ENCODE data around the gene MSH3. TPM values are rescaled to one million over a fixed set of nuclear protein-coding genes. Genes with fewer than 3 reads are reported as not detected.
A peak's percentile ranks its signal among the peaks of the same experiment; 100 is the strongest.

The MSH3 gene
- 19.3 TPM for total RNA-seq

DNA sequence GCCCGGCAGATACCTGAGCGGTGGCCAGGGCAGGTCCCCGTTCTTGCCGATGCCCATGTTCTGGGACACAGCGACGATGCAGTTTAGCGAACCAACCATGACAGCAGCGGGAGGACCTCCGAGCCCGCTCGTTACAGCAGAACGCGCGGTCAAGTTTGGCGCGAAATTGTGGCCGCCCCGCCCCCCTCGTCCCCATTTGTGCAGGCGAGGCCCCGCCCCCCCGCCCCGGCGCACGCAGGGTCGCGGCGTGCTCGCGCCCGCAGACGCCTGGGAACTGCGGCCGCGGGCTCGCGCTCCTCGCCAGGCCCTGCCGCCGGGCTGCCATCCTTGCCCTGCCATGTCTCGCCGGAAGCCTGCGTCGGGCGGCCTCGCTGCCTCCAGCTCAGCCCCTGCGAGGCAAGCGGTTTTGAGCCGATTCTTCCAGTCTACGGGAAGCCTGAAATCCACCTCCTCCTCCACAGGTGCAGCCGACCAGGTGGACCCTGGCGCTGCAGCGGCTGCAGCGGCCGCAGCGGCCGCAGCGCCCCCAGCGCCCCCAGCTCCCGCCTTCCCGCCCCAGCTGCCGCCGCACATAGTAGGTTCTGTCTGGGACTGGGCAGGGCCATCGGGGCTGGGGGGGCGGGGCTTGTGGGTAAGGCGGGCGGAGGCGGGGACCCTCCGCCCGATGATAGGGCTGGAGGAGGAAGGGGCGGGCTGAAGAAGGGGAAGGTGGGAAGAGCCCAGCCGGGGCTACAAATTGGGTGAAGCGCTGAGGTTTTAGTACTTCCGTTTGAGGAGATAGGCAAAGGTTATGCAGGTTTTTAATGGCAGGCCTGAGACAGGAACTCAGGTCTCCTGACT is at the start of gene MSH3, which contains the start of gene DHFR:
TSS of gene MSH3 (plus strand) at position 262 of the 840 bp plus-strand sequence. CDS start at position 338, 76 bp downstream.
TSS of gene DHFR (minus strand) at position 593 of the 840 bp plus-strand sequence. CDS start at position 99, 494 bp downstream.
- Histone ChIP-seq H3K36me3 (ENCODE audit: control insufficient read depth in 3 of 3, insufficient read depth in 3 of 3, low read length in 3 of 3) (peaks cover 6 to 26% (median 7%) of the 10 kb centered on the region in 3 donors), H3K9me3 (ENCODE audit: control insufficient read depth in 3 of 3, low read length in 3 of 3) (no peaks in the 10 kb centered on the region), H3K27ac (ENCODE audit: low read depth, low read length) (peak within 1 kb of the TSS; percentile 84), H3K4me1 (ENCODE audit: control insufficient read depth in 3 of 3, insufficient read depth in 3 of 3, low read length in 3 of 3) (peaks cover 4 to 13% (median 12%) of the 10 kb centered on the region in 3 donors), H3K9ac (ENCODE audit: low read depth in 1 of 3, low read length in 3 of 3) (peak within 1 kb of the TSS; percentile 81 to 97 (median 90)), H3K27me3 (ENCODE audit: control insufficient read depth in 3 of 3, insufficient read depth in 3 of 3, low read length in 3 of 3) (no peaks in the 10 kb centered on the region), H3K4me3 (ENCODE audit: low read length in 3 of 3) (peak within 1 kb of the TSS; percentile 89 to 92 (median 89))

DNA sequence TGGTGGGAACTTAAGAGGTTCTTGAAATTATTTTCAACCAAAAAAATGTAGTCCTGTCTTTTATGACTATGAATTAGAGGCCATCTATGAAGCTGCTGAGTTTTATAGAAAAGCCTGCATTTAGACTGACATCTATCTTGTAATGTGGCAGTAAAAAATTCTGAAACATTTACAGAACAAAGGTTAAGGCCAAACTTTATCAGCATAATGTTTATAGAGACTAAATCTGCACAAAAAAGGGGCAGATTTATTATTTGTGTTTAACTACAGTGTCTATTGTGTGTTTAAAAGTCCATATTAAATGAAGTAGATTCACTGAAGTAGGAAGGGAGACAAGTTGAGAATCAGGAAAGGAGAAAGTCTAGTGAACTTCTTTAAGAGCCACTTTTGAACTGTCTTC is 47.1 kb upstream of the MSH3 start:
- Histone ChIP-seq H3K9ac (ENCODE audit: low read depth in 1 of 3, low read length in 3 of 3) (no peak overlapping the region), H3K36me3 (ENCODE audit: control insufficient read depth in 3 of 3, insufficient read depth in 3 of 3, low read length in 3 of 3) (no peaks in the 10 kb centered on the region), H3K27me3 (ENCODE audit: control insufficient read depth in 3 of 3, insufficient read depth in 3 of 3, low read length in 3 of 3) (no peaks in the 10 kb centered on the region), H3K9me3 (ENCODE audit: control insufficient read depth in 3 of 3, low read length in 3 of 3) (peaks cover 0 to 9% (median 4%) of the 10 kb centered on the region in 3 donors), H3K4me1 (ENCODE audit: control insufficient read depth in 3 of 3, insufficient read depth in 3 of 3, low read length in 3 of 3) (no peaks in the 10 kb centered on the region), H3K27ac (ENCODE audit: low read depth, low read length) (no peak overlapping the region), H3K4me3 (ENCODE audit: low read length in 3 of 3) (no peak overlapping the region)

DNA sequence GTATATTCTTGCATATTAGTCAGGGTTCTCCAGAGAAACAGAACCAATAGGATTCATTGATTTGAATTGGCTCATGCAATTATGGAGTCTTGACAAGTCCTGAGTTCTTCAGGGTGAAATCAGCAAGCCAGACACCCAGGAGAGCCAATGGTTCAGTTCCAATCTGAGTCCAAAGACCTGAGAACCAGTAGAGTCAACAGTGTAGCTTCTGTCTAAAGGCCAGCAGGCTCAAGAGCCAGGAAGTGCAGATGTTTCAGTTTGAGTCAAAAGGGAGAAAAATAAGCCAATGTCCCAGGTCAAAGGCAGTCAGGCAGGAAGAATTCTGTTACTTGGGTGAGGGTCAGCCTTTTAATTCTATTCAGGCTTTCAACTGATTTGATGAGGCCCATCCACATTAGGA is 46.6 kb upstream of the MSH3 start:
- H3K9me3 ChIP-seq (ENCODE audit: control insufficient read depth in 3 of 3, low read length in 3 of 3): peaks cover 0 to 9% (median 4%) of the 10 kb centered on the region in 3 donors
- H3K9ac ChIP-seq (ENCODE audit: low read depth in 1 of 3, low read length in 3 of 3): no peak overlapping the region
- no peak overlapping the region for H3K27ac ChIP-seq (ENCODE audit: low read depth, low read length)
- H3K4me1 ChIP-seq (ENCODE audit: control insufficient read depth in 3 of 3, insufficient read depth in 3 of 3, low read length in 3 of 3): no peaks in the 10 kb centered on the region
- H3K36me3 ChIP-seq (ENCODE audit: control insufficient read depth in 3 of 3, insufficient read depth in 3 of 3, low read length in 3 of 3): no peaks in the 10 kb centered on the region
- no peak overlapping the region for H3K4me3 ChIP-seq (ENCODE audit: low read length in 3 of 3)
- H3K27me3 ChIP-seq (ENCODE audit: control insufficient read depth in 3 of 3, insufficient read depth in 3 of 3, low read length in 3 of 3): no peaks in the 10 kb centered on the region

DNA sequence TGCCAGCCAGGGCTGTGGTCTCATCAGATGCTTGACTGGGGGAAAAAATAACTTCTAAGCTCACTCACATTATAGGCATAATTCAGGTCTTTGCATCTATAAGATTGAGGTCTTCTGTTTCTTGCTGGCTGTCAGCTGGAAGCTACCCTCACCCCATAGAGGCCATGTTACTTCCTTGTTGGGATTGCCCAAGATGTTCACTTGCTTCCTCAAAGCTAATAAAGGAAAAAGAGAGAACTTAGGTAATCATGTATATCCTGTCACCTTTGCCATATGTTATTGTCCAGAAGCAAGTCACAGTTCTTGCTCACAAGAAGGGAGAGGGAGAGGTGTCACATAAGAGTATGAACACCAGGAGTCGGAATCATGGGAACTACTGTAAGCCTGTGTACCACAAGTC is 45.7 kb upstream of the MSH3 start:
- Histone ChIP-seq H3K27me3 (ENCODE audit: control insufficient read depth in 3 of 3, insufficient read depth in 3 of 3, low read length in 3 of 3) (no peaks in the 10 kb centered on the region), H3K36me3 (ENCODE audit: control insufficient read depth in 3 of 3, insufficient read depth in 3 of 3, low read length in 3 of 3) (no peaks in the 10 kb centered on the region), H3K27ac (ENCODE audit: low read depth, low read length) (no peak overlapping the region), H3K4me3 (ENCODE audit: low read length in 3 of 3) (no peak overlapping the region), H3K9me3 (ENCODE audit: control insufficient read depth in 3 of 3, low read length in 3 of 3) (peaks cover 0 to 9% (median 4%) of the 10 kb centered on the region in 3 donors), H3K9ac (ENCODE audit: low read depth in 1 of 3, low read length in 3 of 3) (no peak overlapping the region), H3K4me1 (ENCODE audit: control insufficient read depth in 3 of 3, insufficient read depth in 3 of 3, low read length in 3 of 3) (no peaks in the 10 kb centered on the region)

DNA sequence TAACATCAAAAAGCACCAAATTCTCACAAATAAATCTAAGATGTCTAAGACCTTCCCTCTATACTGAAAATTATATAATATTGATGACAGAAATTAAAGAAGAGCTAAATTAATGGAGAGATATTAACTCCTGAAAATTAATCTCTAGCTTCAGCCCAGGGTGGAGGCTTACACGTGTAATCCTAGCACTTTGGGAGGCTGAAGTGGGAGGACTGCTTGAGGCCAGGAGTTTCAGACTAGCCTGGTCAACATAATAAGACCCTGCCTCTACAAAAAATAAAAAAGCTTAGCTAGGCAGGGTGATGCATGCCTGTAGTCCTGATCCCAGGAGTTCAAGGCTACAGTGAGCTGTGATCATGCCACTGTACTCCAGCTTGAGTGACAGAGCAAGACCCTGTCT is 44.8 kb upstream of the MSH3 start:
- no peak overlapping the region for H3K27ac ChIP-seq (ENCODE audit: low read depth, low read length)
- no peaks in the 10 kb centered on the region for H3K27me3 ChIP-seq (ENCODE audit: control insufficient read depth in 3 of 3, insufficient read depth in 3 of 3, low read length in 3 of 3)
- H3K9ac ChIP-seq (ENCODE audit: low read depth in 1 of 3, low read length in 3 of 3): no peak overlapping the region
- no peaks in the 10 kb centered on the region for H3K36me3 ChIP-seq (ENCODE audit: control insufficient read depth in 3 of 3, insufficient read depth in 3 of 3, low read length in 3 of 3)
- H3K4me3 ChIP-seq (ENCODE audit: low read length in 3 of 3): no peak overlapping the region
- no peaks in the 10 kb centered on the region for H3K4me1 ChIP-seq (ENCODE audit: control insufficient read depth in 3 of 3, insufficient read depth in 3 of 3, low read length in 3 of 3)
- peaks cover 0 to 9% (median 4%) of the 10 kb centered on the region in 3 donors for H3K9me3 ChIP-seq (ENCODE audit: control insufficient read depth in 3 of 3, low read length in 3 of 3)

DNA sequence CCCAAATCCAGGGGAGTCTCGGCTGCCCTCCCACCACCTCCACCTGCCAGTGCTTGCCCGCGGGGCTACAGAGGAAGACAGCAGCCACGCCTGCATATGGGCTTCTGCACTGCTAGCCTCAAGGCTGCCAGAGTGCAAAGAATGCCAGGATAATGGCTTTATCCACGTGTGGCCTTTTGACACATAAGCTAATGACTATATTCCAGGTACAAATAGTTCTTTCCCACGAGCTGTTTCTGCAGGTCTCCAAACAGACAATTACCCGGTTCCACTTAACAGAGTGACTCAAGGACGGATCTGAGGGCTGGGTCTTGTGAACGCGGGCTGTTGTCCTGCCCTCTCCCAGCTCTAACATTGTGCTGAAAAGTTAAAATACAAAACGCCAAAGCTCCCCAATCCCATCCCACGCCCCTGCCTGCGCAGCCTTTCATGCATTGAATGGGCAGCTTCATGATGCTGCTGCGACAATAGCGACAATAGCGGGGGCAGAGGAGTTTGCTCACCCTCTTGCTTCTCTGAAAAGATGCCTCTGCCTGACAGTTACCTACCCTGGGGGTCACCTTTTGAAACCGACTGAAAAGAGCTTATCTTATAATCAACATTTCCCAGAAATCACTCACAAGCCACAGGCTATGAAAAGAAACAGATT is 39.1 kb upstream of the MSH3 start:
- Histone ChIP-seq H3K9me3 (ENCODE audit: control insufficient read depth in 3 of 3, low read length in 3 of 3) (peaks cover 0 to 4% (median 0%) of the 10 kb centered on the region in 3 donors), H3K27me3 (ENCODE audit: control insufficient read depth in 3 of 3, insufficient read depth in 3 of 3, low read length in 3 of 3) (no peaks in the 10 kb centered on the region), H3K36me3 (ENCODE audit: control insufficient read depth in 3 of 3, insufficient read depth in 3 of 3, low read length in 3 of 3) (no peaks in the 10 kb centered on the region)

DNA sequence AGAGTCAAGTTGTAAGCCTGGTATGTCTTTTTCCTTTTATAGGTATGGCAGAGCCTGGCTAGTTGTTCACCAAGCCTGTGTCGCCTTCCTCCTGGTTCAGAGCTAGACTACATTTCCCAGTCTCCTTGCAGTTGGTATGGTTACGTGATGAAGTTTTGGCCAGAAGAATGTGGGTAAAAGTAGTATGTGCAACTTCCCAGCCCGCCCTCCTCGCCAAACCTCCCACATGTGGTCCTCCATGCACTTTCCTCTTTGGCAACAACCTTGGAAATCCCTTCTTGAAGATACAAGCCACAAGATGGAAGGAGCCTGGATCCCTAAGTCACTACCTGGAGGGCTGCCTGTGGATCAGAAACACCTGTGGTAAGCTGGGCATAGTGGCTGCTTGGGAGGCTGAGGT is 36.0 kb upstream of the MSH3 start:
- Histone ChIP-seq H3K9ac (ENCODE audit: low read depth in 1 of 3, low read length in 3 of 3) (no peak overlapping the region), H3K27me3 (ENCODE audit: control insufficient read depth in 3 of 3, insufficient read depth in 3 of 3, low read length in 3 of 3) (no peaks in the 10 kb centered on the region), H3K4me1 (ENCODE audit: control insufficient read depth in 3 of 3, insufficient read depth in 3 of 3, low read length in 3 of 3) (no peaks in the 10 kb centered on the region), H3K9me3 (ENCODE audit: control insufficient read depth in 3 of 3, low read length in 3 of 3) (no peaks in the 10 kb centered on the region), H3K27ac (ENCODE audit: low read depth, low read length) (no peak overlapping the region), H3K36me3 (ENCODE audit: control insufficient read depth in 3 of 3, insufficient read depth in 3 of 3, low read length in 3 of 3) (no peaks in the 10 kb centered on the region), H3K4me3 (ENCODE audit: low read length in 3 of 3) (no peak overlapping the region)

More for the DNA sequence above, 39.1 kb upstream of the MSH3 start:
- H3K4me1 ChIP-seq (ENCODE audit: control insufficient read depth in 3 of 3, insufficient read depth in 3 of 3, low read length in 3 of 3): no peaks in the 10 kb centered on the region
- no peak overlapping the region for H3K4me3 ChIP-seq (ENCODE audit: low read length in 3 of 3)
- H3K9ac ChIP-seq (ENCODE audit: low read depth in 1 of 3, low read length in 3 of 3): no peak overlapping the region
- H3K27ac ChIP-seq (ENCODE audit: low read depth, low read length): no peak overlapping the region

DNA sequence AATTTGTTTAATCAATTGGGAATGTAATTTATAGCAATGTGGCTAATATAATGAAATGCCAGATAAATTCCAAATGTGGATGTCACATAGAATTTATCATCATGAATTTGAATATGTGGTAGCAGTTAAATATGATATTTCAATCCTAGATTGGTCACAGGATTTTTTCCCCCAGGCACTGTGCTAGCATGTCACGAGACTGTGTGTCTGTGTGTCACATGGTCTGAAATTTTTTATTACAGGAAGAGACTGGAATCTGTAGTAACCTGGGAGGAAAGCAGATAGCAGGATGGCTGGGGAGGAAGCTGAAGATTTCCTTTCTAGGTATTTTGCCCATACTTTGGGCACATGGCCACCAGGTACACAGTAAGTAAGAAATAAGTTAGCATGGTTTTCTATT is 35.4 kb upstream of the MSH3 start:
- Histone ChIP-seq H3K27me3 (ENCODE audit: control insufficient read depth in 3 of 3, insufficient read depth in 3 of 3, low read length in 3 of 3) (no peaks in the 10 kb centered on the region), H3K4me1 (ENCODE audit: control insufficient read depth in 3 of 3, insufficient read depth in 3 of 3, low read length in 3 of 3) (no peaks in the 10 kb centered on the region), H3K36me3 (ENCODE audit: control insufficient read depth in 3 of 3, insufficient read depth in 3 of 3, low read length in 3 of 3) (no peaks in the 10 kb centered on the region), H3K9me3 (ENCODE audit: control insufficient read depth in 3 of 3, low read length in 3 of 3) (no peaks in the 10 kb centered on the region), H3K27ac (ENCODE audit: low read depth, low read length) (no peak overlapping the region), H3K9ac (ENCODE audit: low read depth in 1 of 3, low read length in 3 of 3) (no peak overlapping the region), H3K4me3 (ENCODE audit: low read length in 3 of 3) (no peak overlapping the region)

DNA sequence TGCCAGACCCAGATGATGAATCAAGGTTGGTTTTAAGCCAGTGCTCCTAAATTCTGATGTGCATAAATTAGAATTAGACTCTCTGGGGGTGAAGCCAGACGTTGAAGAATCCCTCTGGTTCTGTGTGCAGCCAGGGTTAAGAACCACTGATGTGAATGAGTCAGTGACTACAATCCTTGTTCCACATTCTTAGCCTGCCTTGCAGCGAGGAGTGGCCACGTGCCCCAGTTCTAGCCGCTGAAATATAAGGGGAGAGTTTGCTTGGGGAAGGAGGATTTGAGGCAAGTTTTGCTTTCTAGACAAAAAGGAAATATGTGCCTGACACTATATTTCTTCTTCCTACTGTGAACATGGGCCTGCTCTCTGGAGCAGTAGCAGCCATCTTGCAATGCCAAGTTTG is 34.2 kb upstream of the MSH3 start:
- Histone ChIP-seq H3K4me3 (ENCODE audit: low read length in 3 of 3) (no peak overlapping the region), H3K9ac (ENCODE audit: low read depth in 1 of 3, low read length in 3 of 3) (no peak overlapping the region), H3K27ac (ENCODE audit: low read depth, low read length) (no peak overlapping the region), H3K36me3 (ENCODE audit: control insufficient read depth in 3 of 3, insufficient read depth in 3 of 3, low read length in 3 of 3) (no peaks in the 10 kb centered on the region), H3K27me3 (ENCODE audit: control insufficient read depth in 3 of 3, insufficient read depth in 3 of 3, low read length in 3 of 3) (no peaks in the 10 kb centered on the region), H3K9me3 (ENCODE audit: control insufficient read depth in 3 of 3, low read length in 3 of 3) (no peaks in the 10 kb centered on the region), H3K4me1 (ENCODE audit: control insufficient read depth in 3 of 3, insufficient read depth in 3 of 3, low read length in 3 of 3) (no peaks in the 10 kb centered on the region)

DNA sequence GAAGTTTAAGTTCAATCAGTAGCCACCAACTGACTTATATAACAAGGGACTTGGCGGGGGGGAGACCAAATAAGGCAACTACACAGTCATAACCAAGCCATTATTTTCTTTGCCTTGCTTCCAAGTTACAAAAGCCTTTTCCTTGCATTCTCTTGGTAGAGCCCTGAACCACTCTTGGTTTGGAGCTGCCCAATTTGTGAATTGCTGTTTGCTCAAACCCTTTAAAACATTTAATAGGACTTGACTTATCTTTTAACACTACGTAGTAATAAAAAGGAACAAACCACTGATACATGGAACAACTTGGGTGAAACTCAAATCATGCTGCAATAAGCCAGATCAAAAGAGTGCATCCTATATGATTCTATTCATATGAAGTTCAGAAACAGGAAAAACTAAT is 31.7 kb upstream of the MSH3 start:
- Histone ChIP-seq H3K4me3 (ENCODE audit: low read length in 3 of 3) (no peak overlapping the region), H3K9me3 (ENCODE audit: control insufficient read depth in 3 of 3, low read length in 3 of 3) (no peaks in the 10 kb centered on the region), H3K4me1 (ENCODE audit: control insufficient read depth in 3 of 3, insufficient read depth in 3 of 3, low read length in 3 of 3) (no peaks in the 10 kb centered on the region), H3K9ac (ENCODE audit: low read depth in 1 of 3, low read length in 3 of 3) (no peak overlapping the region), H3K36me3 (ENCODE audit: control insufficient read depth in 3 of 3, insufficient read depth in 3 of 3, low read length in 3 of 3) (no peaks in the 10 kb centered on the region), H3K27me3 (ENCODE audit: control insufficient read depth in 3 of 3, insufficient read depth in 3 of 3, low read length in 3 of 3) (no peaks in the 10 kb centered on the region), H3K27ac (ENCODE audit: low read depth, low read length) (no peak overlapping the region)

Measured in skeletal muscle tissue (tissue), 4 donors.